ENCODE data around the gene NSUN4.
"Not testable (repeated sequence)": the region's sequence is repeated elsewhere in the genome, so short reads cannot be mapped to it uniquely, and the experiment has no call there.

Gene NSUN4

DNA sequence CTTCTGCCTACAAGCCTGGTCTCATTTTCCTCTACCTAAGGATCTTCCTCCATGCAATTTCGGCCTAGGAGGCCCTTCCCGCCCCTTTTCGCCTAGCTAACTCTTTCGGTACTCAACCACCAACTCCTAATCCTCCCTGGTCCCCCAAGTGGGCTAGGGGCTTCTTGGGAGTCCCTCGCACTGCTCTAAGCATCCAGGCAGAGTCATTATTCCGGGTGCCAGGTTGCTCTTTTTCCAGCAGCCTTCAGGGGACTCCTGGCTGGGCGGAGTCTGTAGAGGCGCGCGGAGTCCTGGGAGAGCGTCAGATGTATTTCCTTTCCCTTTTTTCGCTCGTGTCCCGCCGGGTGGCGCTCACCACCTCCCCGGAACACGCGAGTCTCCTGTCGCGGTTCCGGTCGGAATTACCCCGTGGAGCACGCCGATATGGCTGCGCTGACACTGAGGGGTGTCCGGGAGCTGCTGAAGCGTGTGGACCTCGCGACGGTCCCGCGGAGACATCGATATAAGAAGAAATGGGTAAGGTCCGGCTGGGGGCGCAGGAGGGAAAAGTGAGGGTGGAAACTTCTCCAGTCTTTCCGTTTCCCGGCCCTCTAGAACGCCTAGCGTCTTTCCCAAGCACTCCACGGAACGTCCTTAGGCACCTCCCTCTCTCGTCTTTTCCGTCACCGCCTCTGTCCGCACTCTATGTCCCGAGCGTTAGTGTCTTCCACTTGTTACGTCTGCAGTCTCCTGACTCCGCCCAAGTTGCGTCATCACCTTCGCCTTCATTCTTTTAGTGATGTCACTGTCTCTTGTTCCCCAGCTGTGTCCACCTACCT, at the start of gene NSUN4:
Gene NSUN4 (plus strand): TSS at position 404 of the 818 bp plus-strand sequence. CDS start 20 bp downstream, at position 424.
- DNase-seq: peak; percentile 78

DNA sequence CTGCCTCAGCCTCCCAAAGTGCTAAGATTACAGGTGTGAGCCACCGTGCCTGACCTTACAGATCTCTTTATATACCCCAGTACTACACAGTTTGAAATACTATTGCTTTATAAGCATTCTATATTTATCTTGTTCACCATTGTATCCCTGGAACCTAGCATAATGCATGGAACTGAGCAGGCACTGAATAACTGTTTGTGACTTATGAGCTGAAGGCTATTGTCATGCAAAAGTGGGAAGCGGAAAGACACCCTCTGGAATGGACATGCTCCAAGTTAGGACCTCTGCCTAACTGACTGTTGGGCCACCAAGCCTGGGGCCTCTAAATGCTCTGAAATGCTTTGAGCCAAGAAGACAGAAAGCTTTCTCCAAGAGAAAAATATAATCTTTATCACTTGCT, 45.3 kb upstream of the NSUN4 start:
- DNase-seq: no peak

DNA sequence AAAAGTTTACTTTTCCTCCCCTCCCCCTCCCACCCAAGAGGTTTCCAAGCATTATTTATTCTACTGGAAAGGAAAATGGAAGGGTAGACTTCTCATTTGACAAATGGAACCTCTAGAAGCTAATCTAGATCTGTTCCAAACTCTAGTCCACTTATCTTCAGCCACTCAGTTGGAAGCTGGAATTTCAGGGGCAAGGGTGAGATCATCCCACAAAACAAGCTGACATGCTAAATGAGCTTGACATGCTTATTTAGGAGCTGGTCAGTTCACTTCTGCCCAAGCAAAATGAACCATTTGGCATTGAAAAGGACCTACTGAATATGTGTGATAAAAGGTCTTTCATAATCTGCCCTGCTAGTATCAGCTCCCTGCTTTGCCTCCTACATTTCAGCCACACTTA, 42.2 kb upstream of the NSUN4 start:
- no peak for DNase-seq

DNA sequence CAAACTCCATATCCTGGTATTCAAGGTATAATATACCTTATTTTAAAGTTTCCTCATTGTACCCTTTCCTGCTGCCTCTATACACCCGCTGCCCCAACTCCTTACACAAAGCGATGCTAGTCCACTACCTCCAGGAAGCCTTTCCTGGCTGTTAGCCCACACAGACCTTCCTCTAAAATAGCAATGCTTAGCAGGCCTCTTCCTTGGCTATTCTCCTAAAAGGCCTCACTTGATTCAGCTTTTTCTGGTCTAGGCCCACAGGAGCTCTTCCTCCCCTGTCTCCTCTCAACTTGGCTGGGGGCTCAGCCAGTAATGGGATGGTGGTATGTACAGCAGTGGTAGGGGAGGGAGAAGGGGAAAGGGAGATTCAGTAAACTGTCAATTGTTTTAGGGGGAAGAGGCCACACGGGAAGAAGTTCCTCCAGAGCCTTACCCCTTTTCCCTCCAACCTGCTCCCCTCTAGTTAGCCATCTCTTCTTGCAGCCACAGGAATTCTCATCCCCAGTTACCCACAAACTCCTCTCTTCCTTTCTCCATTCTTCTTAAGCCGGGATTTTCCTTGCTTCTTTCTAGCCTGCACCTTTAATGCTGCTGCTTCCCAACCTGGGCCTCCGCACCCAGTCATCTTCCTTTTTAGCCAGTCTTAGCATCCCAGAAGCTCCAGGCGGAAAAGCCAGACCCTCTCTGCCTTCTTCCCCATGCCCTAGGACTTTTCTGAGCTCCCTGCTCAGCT, 39.8 kb upstream of the NSUN4 start:
- no peak for DNase-seq

DNA sequence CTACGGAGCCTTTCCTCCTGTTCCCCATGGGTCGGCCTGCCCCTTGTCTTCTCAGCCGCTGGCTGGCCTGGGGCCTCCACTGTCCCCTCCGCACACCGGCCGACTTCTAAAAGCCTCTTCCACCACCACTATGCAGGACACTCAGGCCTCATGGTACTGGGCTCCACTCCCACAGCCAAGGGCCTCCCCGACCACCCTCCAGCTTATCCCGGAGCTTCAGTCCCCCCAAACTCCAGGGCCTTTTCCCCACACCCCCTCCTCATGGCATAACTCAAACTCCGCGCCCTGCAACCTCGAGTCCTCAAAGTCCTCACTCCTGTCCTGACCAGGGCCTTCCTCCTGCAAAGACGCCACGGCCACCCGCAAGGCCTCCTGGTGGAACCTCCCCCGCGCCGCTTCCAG, 39.2 kb upstream of the NSUN4 start:
- DNase-seq: no peak

DNA sequence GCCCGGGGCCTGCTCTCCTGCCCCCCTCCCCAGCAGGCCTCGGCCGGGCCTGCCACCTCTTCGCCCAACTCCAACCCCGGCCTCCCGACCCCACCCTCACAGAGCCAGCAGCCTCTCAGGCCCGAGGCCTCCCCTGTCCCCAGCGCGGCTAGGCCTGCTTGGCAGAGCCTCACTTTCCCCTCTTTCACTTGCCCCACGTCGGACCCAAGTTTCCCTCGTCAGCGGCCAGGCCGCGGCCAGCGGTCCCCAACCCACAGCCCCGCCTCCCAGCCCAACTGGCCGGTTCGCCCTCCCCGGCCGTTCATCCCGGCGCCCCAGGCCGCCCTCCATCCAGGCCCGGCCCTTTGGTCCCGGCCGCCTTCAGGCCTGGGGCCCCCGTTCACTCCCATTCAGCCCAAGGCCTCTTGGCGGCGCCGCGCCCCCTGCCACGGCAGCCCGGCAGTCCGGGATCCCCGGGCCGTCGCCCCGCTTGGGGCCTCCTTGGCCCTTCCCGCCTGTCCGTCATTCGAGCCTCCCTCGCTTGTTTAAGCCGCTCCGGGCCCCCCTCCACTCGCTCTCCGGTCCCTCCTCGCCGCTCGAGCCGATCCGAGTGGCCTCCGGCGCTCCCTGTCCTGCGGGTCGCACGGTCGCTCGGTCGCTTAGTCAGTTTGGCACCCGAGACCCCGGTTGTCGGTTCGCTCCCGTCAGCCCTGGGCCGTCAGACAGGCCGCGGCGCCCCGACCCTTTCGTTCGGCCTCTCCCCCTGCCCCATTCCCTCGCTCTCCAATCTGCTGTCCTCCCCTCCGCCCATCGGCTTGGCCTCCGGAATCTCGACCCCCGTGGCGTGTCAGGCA, 38.6 kb upstream of the NSUN4 start:
- DNase-seq: no peak

DNA sequence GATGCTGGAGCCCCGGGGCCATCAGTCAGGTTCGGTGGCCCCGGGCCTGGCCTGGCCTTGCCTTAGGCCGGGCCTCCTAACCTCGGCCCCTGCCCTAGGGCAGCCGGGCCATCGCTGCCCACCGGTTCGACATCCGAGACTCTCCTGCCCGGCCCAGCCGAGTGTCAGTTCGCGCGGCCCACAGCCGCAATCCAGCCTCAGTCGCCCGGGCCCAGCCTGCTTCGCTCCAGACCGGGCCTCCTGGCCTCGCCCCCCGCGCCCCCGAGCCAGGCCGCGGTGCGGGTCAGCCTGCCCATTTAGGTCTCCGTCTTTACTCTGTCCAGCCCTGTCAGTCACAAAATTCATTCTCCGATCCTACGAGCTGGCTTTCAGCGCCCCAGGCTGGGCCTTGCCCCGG, 38.0 kb upstream of the NSUN4 start:
- no peak for DNase-seq

DNA sequence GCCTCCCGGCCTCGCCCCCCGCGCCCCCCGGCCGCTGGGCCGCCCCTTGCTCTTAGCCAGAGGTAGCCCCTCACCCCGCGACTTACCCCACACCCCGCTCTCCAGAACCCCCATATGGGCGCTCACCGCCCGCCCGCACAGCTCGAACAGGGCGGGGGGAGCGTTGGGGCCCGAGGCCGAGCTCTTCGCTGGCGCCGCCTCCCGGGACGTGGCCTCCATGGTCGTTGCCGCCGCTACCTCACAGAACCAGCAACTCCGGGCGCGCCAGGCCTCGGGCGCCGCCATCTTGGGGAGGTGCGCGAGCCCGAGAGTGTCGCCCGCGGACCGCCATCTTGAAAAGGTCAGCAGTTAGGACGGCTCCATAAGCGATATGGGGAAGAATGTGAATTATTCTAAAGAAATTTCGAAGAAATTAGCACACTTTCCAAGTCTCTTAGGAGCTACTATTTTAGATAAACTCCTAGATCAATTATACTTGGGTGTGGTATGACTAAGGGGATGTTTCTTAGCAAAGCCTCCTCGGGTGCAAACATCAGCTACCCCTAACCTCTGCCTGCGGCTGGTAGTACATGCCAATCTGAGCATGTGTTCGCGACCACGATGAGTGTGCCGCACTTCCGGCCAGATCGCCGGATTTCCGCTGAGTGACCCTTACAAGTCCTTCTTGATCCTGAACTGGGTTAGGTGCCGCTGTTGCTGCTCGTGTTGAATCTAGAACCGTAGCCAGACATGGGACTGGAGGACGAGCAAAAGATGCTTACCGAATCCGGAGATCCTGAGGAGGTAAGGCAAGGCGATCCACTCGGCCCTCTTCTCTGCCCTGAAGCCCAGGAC, 37.4 kb upstream of the NSUN4 start, which contains the start of the genes LRRC41 and UQCRH:
Gene LRRC41 (minus strand): TSS at position 579 of the 834 bp plus-strand sequence. CDS start 294 bp downstream, at position 285.
Gene UQCRH (plus strand): TSS at position 661 of the 834 bp plus-strand sequence. CDS start 69 bp downstream, at position 730.
- DNase-seq: peak; percentile 81

DNA sequence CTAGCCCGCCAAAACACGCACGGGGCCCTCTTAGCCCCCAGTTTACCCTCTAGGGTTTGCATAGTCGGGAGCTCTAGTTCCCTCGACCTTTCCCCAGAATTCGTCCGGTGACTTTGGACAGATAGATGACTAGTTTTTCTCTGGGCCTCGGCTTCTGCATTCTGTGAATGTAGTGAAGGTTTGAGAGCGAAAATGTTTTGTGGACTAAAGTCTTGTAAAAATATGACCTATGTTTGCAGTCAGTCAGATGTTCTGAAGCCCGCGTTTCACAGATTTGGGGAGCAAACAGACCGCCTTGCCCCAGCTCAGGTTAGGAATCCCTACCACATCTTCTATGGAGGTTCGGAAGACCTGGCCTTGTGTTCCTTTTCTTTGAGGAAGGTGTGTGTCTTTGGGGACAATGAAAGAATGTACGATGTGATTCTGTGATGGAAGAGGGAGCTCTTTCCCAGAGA, 36.7 kb upstream of the NSUN4 start:
- DNase-seq: no peak

DNA sequence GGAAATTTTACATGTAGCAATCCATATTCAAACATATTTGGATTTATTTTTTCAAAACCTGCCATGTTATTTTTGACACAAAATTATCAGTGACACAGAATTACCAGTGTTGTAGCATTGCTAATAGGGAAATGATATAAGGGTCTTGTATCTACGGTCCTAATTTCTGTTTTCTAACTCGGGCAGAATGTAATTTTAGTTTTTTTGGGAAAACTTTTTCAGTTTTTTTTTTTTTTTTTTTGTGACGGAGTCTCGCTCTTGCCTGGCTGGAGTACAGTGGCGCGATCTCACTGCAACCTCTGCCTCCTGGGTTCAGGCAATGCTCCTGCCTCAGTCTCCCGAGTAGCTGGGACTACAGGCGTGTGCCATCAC, 34.5 kb upstream of the NSUN4 start:
- DNase-seq: no peak

DNA sequence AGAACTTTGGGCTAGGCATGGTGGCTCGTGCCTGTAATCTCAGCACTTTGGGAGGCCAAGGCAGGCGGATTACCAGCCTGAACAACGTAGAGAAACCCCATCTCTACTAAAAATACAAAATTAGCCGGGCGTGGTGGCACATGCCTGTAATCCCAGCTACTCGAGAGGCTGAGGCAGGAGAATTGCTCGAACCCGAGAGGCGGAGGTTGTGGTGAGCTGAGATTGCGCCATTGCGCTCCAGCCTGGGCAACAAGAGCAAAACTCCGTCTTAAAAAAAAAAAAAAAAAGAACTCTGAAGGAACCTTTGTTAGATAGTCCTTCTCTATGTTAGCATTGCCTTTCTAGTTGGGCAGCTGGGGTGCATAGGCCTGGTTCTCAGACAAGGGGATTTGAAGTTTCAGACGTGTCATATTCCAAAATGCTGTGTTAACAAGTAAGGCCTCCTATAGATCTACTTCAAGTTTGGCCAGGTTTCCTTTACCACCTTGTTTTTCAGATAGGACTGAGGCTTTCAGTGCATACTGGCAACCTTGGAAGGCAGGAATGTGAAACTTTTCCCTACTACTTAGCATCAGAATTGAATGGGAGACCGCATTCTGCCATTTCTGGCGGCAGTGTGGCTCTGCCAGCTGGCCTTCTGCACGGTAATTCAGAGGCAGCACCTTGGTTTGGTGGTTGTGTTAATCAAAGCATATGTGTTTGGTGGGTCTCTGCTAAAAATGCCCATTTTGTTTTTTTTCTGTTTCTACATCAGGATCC, 31.0 kb upstream of the NSUN4 start:
- no peak for DNase-seq

DNA sequence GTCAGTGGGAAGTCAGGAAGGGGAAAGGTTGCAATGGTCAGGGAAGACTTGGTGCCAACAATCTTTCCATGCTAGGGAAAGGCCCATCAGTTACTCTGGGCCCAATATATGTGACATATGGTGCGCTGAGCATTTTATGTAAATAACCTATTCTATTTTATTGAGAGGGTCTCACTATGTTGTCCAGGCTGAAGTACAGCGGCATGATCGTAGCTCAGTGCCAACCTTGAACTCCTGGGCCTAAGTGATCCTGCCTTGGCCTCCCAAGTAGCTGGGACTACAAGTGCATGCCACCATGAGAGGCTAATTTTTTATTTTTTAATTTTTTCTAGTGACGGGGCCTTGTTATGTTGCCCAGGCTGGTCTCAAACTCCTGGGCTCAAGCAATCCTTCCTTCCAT, 30.3 kb upstream of the NSUN4 start:
- DNase-seq: no peak

DNA sequence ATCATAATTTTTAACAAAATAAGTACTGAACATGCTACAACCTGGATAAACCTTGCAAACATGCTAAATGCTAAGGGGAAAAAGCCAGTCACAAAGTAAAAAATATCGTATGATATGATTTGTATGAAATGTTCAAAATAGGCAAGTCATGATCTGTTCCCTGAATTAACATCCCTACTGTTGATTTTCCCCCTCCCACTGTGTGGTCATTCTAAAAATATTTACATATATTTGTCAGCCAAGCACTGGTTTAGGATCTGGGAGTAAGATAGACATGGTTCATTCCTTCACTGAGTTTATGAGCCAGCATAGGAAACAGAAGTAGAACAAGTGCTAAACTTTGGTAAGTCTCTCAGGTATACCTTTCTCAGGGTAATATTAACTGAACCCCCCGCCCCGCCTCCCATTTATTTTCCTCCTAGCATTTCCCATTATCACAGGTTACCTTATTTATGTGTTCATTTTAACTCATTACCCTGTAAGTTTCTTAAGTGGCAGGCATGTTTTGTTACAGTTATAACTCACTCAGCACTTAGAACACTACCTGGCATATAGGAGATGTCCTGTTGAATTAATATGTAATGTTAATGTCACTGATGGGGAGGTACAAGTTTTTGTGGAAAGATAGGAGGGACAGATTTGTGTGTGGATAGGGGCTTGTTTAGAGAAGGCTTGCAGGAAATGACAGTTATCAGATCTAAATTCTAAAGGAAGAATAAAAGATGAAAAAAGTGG, 24.8 kb upstream of the NSUN4 start:
- no peak for DNase-seq

DNA sequence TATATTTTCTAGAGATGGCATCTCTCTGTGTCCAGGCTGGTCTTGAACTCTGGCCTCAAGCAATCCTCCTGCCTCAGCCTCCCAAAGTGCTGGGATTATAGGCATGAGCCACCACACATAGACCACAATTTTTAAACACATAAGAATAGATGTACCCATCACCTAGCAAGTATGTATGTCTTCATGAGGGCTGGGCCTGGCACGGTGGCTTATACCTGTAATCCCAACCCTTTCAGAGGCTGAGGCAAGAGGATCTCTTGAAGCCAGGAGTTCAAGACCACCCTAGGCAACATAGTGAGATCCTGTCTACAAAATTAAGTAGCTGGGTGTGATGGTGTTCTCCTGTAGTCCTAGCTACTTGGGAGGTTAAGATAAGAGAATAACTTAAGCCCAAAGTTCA, 23.3 kb upstream of the NSUN4 start:
- DNase-seq: no peak

DNA sequence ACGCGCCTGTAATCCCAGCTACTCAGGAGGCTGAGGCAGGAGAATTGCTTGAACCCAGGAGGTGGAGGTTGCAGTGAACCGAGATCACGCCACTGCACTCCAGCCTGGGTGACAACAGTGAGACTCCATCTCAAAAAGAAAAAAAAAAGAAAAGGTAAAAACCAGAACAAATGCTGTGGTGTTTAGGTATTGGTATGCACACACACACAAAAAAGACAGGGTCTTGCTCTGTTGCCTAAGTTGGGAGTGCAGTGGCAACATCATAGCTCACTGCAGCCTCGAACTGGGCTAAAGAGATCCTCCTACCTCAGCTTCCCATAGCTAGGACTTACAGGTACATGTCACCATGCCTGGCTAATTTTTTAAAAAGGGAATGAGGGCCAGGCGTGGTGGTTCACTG, 21.3 kb upstream of the NSUN4 start:
- DNase-seq: not testable (repeated sequence)

DNA sequence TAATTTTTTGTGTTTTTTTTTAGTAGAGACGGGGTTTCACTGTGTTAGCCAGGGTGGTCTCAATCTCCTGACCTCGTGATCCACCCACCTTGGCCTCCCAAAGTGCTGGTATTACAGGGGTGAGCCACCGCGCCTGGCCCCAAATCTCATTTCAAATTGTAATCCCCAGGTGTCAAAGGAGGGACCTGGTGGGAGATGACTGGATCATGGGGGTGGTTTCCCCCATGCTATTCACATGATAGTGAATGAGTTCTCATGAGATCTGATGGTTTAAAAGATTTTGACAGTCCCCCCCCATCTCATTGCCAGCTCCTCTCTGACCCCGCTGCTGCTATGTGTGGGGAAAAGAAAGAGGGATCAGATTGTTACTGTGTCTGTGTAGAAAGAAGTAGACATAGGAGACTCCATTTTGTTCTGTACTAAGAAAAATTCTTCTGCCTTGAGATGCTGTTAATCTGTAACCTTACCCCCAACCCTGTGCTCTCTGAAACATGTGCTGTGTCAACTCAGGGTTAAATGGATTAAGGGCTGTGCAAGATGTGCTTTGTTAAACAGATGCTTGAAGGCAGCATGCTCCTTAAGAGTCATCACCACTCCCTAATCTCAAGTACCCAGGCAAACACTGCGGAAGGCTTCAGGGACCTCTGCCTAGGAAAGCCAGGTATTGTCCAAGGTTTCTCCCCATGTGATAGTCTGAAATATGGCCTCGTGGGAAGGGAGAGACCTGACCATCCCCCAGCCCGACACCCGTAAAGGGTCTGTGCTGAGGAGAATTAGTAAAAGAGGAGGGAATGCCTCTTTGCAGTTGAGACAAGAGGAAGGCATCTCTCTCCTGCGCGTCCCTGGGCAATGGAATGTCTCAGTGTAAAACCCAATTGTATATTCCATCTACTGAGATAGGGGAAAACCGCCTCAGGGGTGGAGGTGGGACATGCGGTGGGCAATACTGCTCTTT, 20.4 kb upstream of the NSUN4 start:
- not testable (repeated sequence) for DNase-seq

DNA sequence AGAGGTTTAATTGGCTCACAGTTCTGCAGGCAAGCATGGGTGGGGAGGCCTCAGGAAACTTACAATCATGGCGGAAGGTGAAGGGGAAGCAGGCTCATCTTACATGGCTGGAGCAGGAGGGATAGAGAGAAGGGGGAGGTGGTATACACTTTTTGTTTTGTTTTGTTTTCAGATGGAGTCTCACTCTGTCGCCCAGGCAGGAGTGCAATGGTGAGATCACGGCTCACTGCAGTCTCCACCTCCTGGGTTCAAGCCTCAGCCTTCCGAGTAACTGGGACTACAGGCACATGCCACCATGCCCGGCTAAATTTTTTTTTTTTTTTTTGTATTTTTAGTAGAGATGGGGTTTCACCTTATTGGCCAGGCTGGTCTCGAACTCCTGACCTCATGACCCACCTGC, 18.4 kb upstream of the NSUN4 start:
- not testable (repeated sequence) for DNase-seq

DNA sequence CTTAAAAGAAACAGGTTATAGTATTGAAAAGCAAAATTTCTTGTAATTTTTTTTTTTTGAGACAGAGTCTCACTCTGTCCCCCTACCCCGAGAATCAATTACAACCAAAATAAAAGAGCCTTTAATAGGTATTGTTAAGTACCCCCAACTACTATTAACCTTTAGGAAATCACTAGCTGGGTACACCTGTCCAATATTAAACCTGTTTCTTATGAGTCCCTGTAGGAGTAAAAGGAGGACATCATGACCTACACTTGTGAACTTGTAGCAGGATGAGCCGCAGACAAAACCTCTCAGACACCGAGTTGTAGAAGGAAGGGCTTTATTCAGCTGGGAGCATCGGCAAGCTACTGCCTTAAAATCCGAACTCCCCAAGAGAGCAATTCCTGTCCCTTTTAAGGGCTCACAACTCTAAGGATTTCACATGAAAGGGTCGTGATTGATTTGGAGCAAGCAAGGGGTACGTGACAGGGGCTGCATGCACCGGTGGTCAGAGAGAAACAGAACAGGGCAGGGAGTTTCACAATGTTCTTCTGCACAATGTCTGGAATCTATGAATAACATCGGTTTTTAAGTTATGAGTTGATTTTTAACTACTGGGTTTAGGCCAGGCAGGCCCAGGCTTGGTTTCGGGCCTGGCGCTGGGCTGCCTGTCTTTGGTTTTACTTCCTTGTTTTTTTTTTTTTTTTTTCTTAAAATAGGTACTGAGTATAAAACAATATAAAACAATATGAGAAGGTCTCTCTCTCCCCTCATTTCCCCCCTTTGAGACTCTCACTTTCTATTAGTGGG, 15.1 kb upstream of the NSUN4 start:
- DNase-seq: not testable (repeated sequence)
